HepG2 (cell line): Measurements from ENCODE around the gene CCDC102B. TPM values are rescaled to one million over a fixed set of nuclear protein-coding genes. Genes with fewer than 3 reads are reported as not detected.

ENCODE experiments used
- ATF2 ChIP-seq: sonication (generic); formaldehyde crosslinking; IDR thresholded peaks from 2 replicates; pipeline ENCODE4 v1.4.0; 2020; ENCODE audit warnings: missing genetic modification reagents
- ATF5 ChIP-seq: sonication (generic); formaldehyde crosslinking; IDR thresholded peaks from 2 replicates; pipeline ENCODE4 v1.4.0; 2020; ENCODE audit warnings: mild to moderate bottlenecking, low read depth, missing genetic modification reagents
- EP300 ChIP-seq, 3 experiments: sonication (generic) in 1 of 3; formaldehyde crosslinking in 1 of 3; IDR thresholded peaks; 2 replicates each; pipeline versions ENCODE4 v1.5.1 to v1.6.1; 2011 to 2020; ENCODE audit warnings: low read depth in 2 of 3, low read length in 2 of 3, borderline replicate concordance in 1 of 3, improper control_type of control experiment in 1 of 3, mild to moderate bottlenecking in 1 of 3, missing genetic modification reagents in 1 of 3, moderate library complexity in 1 of 3
- GATAD1 ChIP-seq: IDR thresholded peaks from 2 replicates; pipeline ENCODE4 v1.6.1; 2016; ENCODE audit warnings: missing genetic modification reagents, missing compliant biosample characterization
- GTF3A ChIP-seq: sonication (generic); formaldehyde crosslinking; conservative IDR thresholded peaks from 2 replicates; pipeline ENCODE4 v1.4.0; 2020; ENCODE audit warnings: mild to moderate bottlenecking, missing genetic modification reagents
- MLLT10 ChIP-seq: sonication (generic); formaldehyde crosslinking; IDR thresholded peaks from 2 replicates; pipeline ENCODE4 v1.4.0; 2020; ENCODE audit warnings: missing genetic modification reagents
- RFX3 ChIP-seq: IDR thresholded peaks from 2 replicates; pipeline ENCODE4 v1.6.1; 2016; ENCODE audit warnings: missing biosample characterization, missing genetic modification reagents
- SMARCC2 ChIP-seq: fragments of 450-650 bp; IDR thresholded peaks from 2 replicates; pipeline ENCODE4 v1.6.1; 2017; ENCODE audit warnings: antibody characterized with exemption, mild to moderate bottlenecking
- SRY ChIP-seq: sonication (generic); formaldehyde crosslinking; IDR thresholded peaks from 2 replicates; pipeline ENCODE4 v1.8.0; 2022; ENCODE audit warnings: mild to moderate bottlenecking, missing genetic modification reagents
- TCF7L2 ChIP-seq: IDR thresholded peaks from 2 replicates; pipeline ENCODE4 v1.6.1; 2011; ENCODE audit warnings: mild to moderate bottlenecking, low read depth, low read length, moderate library complexity
- ZNF24 ChIP-seq: fragments of 450-650 bp; IDR thresholded peaks from 2 replicates; pipeline ENCODE4 v1.6.1; 2017; ENCODE audit warnings: antibody characterized with exemption, mild to moderate bottlenecking
- ZNF282 ChIP-seq: fragments of 450-650 bp; IDR thresholded peaks from 2 replicates; pipeline ENCODE4 v1.6.1; 2018; ENCODE audit not compliant: partially characterized antibody
- ZNF580 ChIP-seq: IDR thresholded peaks from 2 replicates; pipeline ENCODE4 v1.6.1; 2016; ENCODE audit warnings: low read depth, borderline replicate concordance
- ZNF746 ChIP-seq: sonication (generic); formaldehyde crosslinking; IDR thresholded peaks from 2 replicates; pipeline ENCODE4 v1.8.0; 2022; ENCODE audit warnings: mild to moderate bottlenecking, missing genetic modification reagents
- polyA plus RNA-seq, 8 experiments: library from polyadenylated mRNA; depleted of rRNA in 3 of 8; stranded (reverse) in 7 of 8; unstranded in 1 of 8; fragments of >200 nt; fragmentation: Illumina TruSeq in 4 of 8; extraction: Trizol in 4 of 8; gene quantifications; 2 replicates each; pipeline versions ENCODE4 v1.2.1 to v1.2.3, GENCODE V29; 2011 to 2016; ENCODE audit warnings: low read depth in 4 of 8, missing spikeins in 1 of 8, mixed read lengths in 1 of 8; ENCODE audit not compliant: insufficient read depth in 1 of 8
- total RNA-seq, 5 experiments: library from RNA; depleted of rRNA; stranded (reverse); fragments of >200 nt; fragmentation: Illumina TruSeq; extraction: Trizol; gene quantifications; 2 replicates each; pipeline ENCODE4 v1.2.3, GENCODE V29; 2016; ENCODE audit warnings: low read depth in 1 of 5
- TF ChIP-seq, protein P1 (sequence below), 2 experiments: fragments of 450-650 bp in 1 of 2; sonication (generic) in 1 of 2; formaldehyde crosslinking in 1 of 2; IDR thresholded peaks; 2 replicates each; pipeline versions ENCODE4 v1.6.1 to v1.8.0; 2016 to 2022; ENCODE audit warnings: antibody characterized with exemption in 1 of 2, mild to moderate bottlenecking in 1 of 2, missing genetic modification reagents in 1 of 2
- TF ChIP-seq, protein P2 (sequence below): IDR thresholded peaks from 2 replicates; pipeline ENCODE4 v1.6.1; 2016

CCDC102B gene
- total and polyA plus RNA-seq, 2 of the 13 experiments (the other 11 are each of a cell fraction or from before 2014, with no cell fraction given): 2.3 to 3.7 TPM

DNA sequence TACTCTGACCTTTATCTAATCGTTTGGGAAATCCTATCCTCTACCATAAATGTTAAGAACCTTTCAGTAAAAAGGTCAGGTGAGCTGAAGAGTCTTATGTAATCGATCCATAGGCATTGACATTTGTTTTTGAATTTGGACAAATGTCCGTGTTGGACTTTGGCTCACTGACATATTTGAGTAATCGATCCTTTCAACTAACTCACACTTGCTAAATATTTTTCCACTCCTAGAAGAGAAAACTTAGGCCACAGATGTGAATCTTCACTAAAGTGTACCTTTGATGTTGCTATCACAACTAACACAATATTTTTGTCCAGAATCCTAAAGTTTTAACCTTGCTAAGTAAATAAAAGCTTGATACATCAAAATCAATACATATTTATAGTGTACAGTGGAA, 89.5 kb downstream of the CCDC102B start (continued):
- TF ChIP-seq, protein P1, sequence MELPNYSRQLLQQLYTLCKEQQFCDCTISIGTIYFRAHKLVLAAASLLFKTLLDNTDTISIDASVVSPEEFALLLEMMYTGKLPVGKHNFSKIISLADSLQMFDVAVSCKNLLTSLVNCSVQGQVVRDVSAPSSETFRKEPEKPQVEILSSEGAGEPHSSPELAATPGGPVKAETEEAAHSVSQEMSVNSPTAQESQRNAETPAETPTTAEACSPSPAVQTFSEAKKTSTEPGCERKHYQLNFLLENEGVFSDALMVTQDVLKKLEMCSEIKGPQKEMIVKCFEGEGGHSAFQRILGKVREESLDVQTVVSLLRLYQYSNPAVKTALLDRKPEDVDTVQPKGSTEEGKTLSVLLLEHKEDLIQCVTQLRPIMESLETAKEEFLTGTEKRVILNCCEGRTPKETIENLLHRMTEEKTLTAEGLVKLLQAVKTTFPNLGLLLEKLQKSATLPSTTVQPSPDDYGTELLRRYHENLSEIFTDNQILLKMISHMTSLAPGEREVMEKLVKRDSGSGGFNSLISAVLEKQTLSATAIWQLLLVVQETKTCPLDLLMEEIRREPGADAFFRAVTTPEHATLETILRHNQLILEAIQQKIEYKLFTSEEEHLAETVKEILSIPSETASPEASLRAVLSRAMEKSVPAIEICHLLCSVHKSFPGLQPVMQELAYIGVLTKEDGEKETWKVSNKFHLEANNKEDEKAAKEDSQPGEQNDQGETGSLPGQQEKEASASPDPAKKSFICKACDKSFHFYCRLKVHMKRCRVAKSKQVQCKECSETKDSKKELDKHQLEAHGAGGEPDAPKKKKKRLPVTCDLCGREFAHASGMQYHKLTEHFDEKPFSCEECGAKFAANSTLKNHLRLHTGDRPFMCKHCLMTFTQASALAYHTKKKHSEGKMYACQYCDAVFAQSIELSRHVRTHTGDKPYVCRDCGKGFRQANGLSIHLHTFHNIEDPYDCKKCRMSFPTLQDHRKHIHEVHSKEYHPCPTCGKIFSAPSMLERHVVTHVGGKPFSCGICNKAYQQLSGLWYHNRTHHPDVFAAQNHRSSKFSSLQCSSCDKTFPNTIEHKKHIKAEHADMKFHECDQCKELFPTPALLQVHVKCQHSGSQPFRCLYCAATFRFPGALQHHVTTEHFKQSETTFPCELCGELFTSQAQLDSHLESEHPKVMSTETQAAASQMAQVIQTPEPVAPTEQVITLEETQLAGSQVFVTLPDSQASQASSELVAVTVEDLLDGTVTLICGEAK (IDR thresholded peaks at IDR 0.05): no peak
- TF ChIP-seq, protein P1 (CRISPR knock-in tag; IDR thresholded peaks at IDR 0.05): no peak; the same call in 1 of the 2 replicates
- TF ChIP-seq EP300 (IDR thresholded peaks at IDR 0.05; ENCODE audit: low read depth in 2 of 2, low read length in 2 of 2) (peak in 1 of 2 experiments; percentile 91; a peak in 2 of 4 replicates), EP300 (CRISPR knock-in tag; IDR thresholded peaks at IDR 0.05; ENCODE audit: borderline replicate concordance) (no peak), GATAD1 (CRISPR knock-in tag) (0 out of 2 replicates have a peak, but pooled peaks have one; percentile 19), SRY (CRISPR knock-in tag) (no peak), ATF5 (CRISPR knock-in tag) (no peak), TCF7L2 (peak; percentile 47; the same call in 1 of the 2 replicates), GTF3A (CRISPR knock-in tag) (no peak), ZNF580 (CRISPR knock-in tag) (no peak), RFX3 (CRISPR knock-in tag) (peak; percentile 19; the same call in 1 of the 2 replicates), SMARCC2 (peak; percentile 63; the same call in 1 of the 2 replicates), ZNF746 (no peak), ATF2 (peak; percentile 65; the same call in 1 of the 2 replicates), ZNF24 (0 out of 2 replicates have a peak, but pooled peaks have one; percentile 40), MLLT10 (CRISPR knock-in tag) (no peak), ZNF282 (no peak)
- TF ChIP-seq, protein P2, sequence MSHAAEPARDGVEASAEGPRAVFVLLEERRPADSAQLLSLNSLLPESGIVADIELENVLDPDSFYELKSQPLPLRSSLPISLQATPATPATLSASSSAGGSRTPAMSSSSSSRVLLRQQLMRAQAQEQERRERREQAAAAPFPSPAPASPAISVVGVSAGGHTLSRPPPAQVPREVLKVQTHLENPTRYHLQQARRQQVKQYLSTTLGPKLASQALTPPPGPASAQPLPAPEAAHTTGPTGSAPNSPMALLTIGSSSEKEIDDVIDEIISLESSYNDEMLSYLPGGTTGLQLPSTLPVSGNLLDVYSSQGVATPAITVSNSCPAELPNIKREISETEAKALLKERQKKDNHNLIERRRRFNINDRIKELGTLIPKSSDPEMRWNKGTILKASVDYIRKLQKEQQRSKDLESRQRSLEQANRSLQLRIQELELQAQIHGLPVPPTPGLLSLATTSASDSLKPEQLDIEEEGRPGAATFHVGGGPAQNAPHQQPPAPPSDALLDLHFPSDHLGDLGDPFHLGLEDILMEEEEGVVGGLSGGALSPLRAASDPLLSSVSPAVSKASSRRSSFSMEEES (CRISPR knock-in tag): peak; percentile 68; the same call in 1 of the 2 replicates
